GM12865 (cell line): ENCODE results near the gene ACIN1.

ENCODE experiments used
- DNase-seq: peaks from one replicate; pipeline ENCODE4 v3.0.0; 2010; ENCODE audit warnings: low read depth
- H3K4me3 ChIP-seq: 2 replicates; pipeline ENCODE4 v1.5.1; 2011; ENCODE audit warnings: mild to moderate bottlenecking, low read depth, low read length, control low read depth
- TF ChIP-seq, protein P1 (sequence below): IDR thresholded peaks from 2 replicates; pipeline ENCODE4 v1.5.1; 2011; ENCODE audit warnings: low read length, control low read depth, low read depth, inconsistent platforms; ENCODE audit not compliant: insufficient read depth; ENCODE audit errors: missing control alignments

The ACIN1 gene

DNA sequence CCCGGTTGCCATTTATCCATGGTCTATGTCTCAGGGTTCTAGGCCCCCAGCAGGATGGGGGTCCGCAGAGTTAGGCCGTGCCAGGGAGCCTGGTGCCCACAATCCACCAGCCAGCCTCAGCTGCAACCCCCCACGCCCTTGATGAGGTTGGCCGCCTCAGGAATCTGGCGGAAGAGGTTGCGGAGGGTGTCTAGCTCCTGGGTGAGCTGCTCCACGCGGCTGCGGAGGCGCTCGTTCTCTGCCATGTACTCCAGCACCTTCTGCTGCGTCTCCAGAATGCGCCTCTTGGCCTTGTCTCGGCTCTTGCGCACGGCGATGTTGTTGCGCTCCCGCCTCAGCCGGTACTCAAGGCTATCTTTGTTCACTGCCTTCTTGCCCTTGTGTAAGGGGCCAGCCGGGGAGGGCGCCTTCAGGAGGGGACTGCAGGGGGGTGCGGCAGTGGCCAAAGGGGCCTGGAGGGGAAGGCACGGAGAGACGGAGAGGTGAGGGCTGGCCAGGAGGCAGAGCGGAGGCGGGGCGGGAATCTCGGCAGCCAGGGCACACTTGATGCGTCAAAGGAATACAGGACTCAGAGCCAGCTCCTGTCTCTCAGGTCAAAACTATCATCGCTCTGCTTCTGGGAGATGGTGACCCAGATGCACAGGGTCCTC, 22.6 kb upstream of the ACIN1 start:
- TF ChIP-seq, protein P1, sequence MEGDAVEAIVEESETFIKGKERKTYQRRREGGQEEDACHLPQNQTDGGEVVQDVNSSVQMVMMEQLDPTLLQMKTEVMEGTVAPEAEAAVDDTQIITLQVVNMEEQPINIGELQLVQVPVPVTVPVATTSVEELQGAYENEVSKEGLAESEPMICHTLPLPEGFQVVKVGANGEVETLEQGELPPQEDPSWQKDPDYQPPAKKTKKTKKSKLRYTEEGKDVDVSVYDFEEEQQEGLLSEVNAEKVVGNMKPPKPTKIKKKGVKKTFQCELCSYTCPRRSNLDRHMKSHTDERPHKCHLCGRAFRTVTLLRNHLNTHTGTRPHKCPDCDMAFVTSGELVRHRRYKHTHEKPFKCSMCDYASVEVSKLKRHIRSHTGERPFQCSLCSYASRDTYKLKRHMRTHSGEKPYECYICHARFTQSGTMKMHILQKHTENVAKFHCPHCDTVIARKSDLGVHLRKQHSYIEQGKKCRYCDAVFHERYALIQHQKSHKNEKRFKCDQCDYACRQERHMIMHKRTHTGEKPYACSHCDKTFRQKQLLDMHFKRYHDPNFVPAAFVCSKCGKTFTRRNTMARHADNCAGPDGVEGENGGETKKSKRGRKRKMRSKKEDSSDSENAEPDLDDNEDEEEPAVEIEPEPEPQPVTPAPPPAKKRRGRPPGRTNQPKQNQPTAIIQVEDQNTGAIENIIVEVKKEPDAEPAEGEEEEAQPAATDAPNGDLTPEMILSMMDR = no peak
- H3K4me3 ChIP-seq = no peak overlapping the region
- no peak for DNase-seq

DNA sequence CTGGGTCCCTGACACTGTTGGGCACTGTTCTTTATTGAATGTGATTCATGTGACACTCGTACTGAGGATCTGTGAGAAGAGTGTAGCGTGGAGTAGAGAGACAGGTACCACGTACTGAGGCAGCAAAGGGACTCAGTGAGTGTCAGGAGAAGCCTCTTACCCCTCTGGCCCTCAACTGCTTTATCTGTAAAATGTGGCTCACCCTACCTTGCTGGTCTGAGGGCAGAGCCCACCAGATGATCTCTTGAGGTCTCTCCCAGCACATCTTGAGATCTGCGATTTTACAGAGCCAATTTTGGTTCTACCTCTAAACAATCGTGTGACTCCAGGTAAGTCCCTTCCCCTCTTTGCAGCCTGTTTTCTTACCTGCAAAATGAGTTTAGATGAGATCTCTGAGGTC, 21.0 kb upstream of the ACIN1 start:
- no peak overlapping the region for H3K4me3 ChIP-seq
- TF ChIP-seq, protein P1 = no peak
- no peak for DNase-seq

DNA sequence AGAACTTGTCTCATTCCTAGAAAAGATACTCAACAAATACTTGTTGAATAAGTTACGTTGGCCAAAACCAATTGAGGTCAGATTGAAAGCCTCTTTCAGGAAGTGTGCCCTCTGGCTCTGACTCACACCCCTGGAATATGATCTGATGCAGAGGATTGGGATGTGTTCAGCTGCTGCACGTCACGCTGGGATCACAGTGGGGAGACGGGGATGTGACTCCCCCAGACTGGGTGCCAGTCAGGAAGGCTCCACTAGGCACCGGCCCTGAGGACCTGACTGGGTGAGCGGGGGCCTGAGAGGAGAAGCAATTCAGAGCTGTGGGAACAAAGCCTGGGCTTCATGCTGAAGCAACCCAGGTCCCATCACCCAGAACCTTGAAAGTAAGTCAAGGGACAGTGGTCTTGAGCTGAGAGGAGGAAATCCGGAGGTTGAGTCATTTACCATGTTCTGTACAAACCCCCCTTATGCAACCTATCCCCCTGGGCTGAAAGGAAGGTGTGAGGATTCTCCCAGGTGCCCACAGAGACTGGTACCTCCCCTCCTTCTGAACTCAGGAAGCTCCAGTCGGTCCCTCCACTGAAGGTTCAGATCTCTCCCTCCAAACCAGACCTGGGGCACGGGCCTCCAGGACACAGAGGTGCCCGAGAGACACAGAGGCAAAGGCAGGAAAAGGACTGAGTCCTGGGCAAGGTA, 20.2 kb upstream of the ACIN1 start:
- TF ChIP-seq, protein P1 = no peak
- no peak for DNase-seq
- no peak overlapping the region for H3K4me3 ChIP-seq

DNA sequence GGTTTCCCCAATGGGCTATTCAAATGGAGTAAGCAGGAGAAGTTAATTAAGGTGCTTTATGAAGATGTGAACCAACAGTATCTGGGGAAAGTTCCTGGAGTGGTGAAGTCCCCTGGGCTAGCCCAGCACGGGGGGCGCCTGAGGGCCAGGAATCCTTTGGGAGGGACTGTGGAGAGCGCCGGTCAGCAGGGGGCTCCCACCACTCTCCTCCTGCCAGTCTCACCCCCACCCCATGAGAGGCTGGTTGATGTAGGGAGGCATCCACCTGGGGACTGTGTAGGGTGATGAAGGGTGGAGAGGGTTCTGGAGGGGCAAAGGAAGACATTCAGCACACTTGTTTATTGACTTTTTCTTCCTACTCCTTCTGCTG, 19.7 kb upstream of the ACIN1 start:
- DNase-seq = no peak
- no peak overlapping the region for H3K4me3 ChIP-seq
- TF ChIP-seq, protein P1 = no peak

DNA sequence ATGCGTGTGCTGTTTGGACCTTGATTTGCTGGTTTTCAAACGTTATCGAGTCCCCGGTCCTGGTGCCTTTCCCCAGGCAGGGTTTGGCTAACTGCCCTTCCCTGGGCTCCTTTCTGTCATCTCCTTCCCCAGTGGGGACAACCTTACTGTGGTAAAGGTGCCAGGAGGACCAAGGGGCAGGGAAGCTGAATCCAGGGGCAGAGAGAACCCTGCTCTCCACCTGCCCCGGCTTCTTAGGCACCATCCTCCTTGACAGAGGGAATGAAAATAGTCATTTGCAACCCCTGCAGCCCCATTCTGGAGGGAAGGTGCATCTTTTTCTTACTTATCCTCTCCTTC, 19.2 kb upstream of the ACIN1 start:
- no peak for DNase-seq
- TF ChIP-seq, protein P1 = no peak
- no peak overlapping the region for H3K4me3 ChIP-seq

DNA sequence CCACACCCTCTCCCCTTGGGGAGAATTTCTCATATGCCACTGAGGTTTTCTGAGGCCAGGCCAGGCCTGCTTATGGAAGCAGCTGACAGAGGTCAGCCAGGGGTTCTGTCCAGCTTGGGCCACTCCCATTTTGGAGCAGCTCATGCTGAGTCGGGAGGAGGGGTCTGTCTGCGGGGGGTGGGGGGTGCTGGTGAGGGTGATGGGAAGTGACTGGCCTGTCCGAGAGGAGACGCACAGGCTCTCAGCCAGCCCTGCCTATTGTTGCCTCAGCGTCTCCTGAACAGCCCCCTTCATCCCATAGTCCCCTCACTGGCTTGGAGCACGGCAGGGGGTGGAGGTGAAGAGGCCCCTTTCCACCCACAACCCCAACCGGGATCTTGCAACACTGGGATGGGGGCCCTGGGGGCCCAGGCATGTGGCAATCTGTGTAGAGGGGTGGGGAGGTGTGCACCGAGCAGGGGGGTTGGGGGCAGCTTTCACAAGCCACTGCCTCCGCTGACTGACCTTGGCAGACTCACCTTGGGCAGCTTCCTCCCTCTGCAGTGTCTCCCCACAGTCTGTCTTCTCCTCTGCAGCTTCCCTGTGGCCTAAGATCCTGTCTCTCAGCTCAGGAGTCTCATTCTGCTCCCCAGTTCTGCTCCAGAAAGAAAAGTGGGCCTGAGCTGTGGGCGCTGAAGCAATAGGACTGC, 18.6 kb upstream of the ACIN1 start:
- TF ChIP-seq, protein P1 = no peak
- H3K4me3 ChIP-seq = no peak overlapping the region
- no peak for DNase-seq
